Endometrial microvascular endothelial cells (primary cell): ENCODE measurements around the gene RAD23B. TPM values are rescaled to one million over a fixed set of nuclear protein-coding genes. Genes with fewer than 3 reads are reported as not detected.

Experiments
- in situ Hi-C: cut with HindIII; loops from 2 replicates; pipeline ENCODE4 v1.10.0; 2017; ENCODE audit warnings: low sequenced_read_pairs, low pct_unique_long_range_greater_than_20kb; ENCODE audit errors: inconsistent ontology term
- total RNA-seq: library from RNA; depleted of rRNA; stranded (reverse); fragments of >200 nt; gene quantifications from one replicate; pipeline ENCODE4 v1.2.3, GENCODE V29; 2015; ENCODE audit errors: inconsistent ontology term

Gene RAD23B
- total RNA-seq, 1 donor from 2014 or later, result 64.3 TPM

DNA sequence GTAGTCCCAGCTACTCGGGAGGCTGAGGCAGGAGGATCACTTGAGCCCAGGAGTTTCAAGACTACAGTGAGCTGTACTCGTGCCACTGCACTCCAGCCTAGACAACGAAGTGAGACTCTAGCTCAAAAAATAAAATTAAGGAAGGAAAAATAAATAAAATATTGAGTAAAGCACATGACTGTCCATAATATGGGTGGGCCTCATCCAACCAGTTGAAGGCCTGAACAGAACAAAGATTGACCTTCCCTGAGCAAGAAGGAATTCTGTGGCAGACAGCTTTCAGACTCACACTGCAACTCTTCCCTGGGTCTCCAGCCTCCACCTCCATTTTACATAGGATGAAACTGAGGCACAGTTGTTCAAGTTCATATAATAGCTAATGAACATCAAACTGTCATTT, 72.3 kb downstream of the RAD23B start:
- in situ Hi-C loops, result no loop called here

DNA sequence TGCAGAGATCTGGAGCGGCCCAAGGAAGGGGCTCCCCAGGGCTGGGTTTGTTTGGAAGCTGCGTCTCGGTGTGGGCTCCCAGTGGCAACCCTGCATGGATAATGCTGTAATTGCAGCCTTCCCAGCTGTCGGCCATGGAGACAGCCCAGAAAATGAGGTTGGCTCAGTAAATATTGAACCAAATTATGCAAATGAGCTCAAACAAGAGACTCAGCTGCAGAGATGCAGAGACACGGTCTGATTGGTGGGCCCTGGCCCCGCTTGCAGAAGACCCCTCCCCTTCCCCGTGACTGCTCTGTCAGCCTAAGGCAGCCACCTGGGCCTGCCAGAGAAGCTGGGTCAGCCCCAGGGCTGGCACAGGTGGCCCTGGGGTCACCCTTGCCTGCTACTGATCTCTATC, 75.9 kb downstream of the RAD23B start:
- in situ Hi-C loops, result no loop called here

DNA sequence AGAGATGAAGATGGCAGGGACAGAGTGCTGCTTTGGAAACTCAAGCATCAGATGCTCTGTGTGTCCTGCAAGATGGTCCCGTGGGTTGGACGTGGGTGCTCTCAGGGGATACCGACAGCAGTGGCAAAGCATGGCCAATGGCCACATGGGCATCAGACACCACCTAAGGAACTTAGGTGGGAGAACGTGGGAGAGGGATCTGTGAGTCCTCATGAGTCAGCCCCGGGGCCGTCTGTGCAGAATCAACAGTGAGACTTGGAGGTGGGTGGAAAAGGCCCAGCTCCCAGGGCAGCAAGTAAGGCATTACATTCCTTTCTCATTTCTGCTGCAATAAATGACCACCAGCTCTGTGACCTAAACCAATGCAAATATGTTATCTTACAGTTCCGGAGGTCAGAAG, 77.0 kb downstream of the RAD23B start:
- in situ Hi-C loops, result no loop called here

DNA sequence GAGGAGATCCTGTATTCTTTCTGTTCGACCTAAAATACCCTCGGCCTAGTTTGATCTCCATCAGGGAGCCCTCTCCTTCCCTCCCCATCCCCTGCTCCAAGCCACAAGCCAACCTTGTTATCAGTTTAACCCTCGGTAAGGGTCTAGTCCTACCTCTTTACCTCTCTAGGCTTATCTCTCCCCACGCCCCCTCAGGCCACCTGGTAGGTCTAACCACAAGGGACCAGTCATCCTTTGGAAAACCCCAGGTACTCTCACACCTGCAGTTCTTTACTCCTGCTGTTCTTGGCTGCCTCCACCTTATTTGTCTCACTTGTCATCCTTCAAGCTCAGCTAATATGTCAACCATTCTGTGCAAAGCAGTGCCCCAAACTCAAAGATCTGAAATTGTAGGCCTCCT, 78.7 kb downstream of the RAD23B start:
- in situ Hi-C loops, result no loop called here

DNA sequence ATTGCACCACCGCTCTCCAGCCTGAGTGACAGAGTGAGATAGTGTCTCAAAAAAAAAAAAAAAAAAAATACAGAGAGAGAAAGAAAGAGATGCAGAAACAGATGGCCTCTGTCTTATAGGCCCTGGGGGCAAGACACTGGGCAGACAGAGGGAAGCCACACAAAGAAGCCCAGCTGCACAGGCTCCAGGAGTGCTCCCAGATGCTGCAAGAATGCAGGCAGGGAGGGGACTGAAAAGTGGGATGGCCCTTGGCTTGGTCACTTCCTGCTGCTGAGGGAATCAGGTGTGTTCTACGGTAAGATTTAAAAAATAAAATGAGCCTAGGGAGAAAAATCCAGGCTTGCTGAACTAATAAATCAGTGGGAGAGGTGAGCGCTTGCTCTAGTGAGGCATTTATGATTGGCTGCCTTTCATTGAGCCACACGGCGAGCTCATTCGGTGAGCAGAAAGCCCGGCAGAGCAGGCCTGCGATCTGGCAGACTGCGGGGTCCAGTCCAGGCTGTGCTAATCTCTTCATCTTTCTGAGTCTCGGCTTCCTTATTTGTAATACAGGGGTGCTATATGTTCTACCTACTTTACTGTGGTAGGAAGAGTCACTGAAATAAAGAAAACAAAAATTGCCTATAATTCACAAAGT, 80.6 kb downstream of the RAD23B start:
- in situ Hi-C loops, result no loop called here

DNA sequence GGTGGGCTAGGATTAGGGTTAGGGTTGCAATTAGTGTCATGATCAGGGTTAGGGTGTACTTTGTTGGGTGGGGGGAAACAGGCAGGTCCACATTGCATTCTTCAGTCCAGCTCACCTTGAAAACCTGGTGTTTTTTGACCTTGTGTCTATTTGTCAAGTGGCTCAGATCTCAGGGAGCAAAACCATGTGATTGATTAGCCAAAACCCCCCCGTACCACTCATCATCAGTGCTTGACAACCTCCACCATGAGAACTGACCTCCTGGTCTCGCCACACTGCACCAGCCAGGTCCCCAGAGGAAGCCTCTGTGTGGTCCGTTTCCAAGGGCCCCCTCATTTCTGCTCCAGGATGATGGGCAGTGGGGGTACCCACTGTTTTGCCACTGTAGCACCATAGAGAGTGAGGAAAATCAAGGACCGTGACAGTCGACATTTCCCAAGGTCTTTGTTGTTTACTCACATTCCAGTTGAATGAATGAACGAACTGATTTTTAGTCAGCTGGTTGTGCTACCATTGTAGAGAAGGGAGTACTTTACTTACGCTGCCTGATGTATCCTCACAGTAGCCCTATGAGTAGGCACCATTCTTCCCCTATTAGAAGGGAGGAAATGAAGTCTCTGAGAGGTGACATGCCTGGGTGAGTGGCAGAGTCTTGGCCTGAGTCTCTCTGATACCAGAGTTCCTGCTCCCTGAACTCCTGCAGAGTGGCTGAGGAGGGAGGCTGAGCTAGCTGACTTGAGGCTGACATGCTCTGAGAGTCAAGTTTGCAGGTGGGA, 84.8 kb downstream of the RAD23B start:
- in situ Hi-C loops, result no loop called here

DNA sequence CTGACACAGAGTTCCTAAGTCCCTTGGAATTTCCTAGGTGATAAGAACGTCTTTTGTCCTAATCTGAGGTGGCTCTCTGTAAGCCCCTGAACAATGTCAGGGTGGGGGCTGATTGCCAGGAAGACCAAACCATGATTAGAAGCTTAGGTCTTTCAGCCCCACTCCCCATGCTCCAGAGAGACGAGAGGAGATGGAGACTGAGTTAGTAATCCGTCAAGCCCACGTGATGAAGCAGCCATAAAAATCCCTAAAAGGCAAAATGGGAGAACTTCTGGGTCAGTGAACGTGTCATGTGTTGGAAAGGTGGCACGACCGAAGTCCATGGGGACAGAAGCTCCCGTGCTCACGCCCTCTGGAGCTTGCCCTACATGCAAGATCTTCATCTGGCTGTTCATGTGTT, 85.6 kb downstream of the RAD23B start:
- in situ Hi-C loops, result no loop called here

DNA sequence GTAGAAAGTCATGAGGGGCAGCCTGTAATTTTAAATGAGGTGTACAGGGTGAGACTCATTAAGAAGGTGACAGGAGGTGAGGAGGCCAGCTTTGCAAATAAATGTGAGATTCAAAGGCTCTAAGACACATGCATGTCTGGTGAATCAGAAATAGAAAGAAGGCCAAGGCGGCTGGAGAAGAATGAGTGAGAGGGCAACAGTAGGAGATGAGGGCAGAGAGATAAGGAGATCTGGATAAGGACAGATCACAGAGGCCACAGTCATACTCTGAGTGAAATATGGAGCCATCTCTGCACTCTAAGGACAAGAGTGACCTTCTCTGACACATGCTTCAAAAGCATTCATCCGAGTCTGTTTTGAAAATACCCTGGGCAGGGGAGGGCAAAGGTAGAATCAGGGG, 90.7 kb downstream of the RAD23B start:
- in situ Hi-C loops, result no loop called here

DNA sequence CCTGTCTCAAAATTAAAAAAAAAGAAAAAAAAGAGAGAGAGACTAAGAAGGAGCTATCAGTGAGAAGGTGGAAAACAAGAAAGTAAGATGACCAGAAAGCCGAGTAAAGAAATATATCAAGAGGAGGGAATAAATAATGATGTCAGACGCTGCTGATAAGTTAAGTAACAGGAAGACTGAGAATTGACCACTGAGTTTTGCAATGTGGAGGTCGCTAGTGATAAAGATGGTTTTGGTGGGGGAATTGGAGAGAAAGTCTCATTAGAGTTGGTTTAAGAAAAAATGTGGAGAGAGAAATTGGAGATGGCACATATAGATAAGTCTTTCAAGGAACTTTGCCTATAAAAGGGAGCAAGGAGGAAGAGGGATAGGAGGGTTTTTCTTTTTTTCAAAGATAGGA, 91.9 kb downstream of the RAD23B start:
- in situ Hi-C loops, result no loop called here

DNA sequence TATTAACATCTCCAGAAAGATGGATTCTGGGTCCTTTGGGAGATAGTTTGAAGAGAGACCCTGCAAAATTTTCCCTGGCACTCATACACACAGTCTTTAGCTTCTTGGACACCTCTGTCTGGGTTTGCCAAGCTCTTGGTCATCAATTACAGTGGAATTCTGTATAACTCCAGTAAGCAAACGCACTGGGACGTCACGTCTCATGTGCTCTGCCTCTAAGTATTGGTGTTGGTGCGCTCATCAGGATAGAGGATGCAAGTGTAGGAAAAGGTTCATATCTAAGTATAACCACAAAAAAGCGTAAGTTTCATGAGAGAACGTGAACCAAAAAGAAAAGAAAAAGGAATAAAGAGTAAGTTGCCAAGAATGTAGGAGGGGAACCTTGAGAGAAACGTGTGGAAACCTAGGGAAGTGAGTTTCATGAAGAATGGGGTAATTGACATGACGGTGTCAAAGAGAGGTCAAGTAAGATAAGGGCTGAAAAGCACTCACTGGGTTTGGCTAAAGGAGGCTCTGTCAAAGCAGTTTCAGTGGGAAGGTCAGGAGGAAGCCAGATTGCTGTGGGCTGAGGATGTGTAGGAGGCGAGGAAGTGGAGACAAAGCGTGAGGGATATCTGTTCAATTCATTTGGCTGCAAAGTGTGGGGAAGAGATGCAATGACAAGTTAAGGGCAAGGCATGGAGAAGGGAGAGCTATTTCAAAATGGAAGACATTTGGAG, 92.7 kb downstream of the RAD23B start:
- in situ Hi-C loops, result no loop called here

DNA sequence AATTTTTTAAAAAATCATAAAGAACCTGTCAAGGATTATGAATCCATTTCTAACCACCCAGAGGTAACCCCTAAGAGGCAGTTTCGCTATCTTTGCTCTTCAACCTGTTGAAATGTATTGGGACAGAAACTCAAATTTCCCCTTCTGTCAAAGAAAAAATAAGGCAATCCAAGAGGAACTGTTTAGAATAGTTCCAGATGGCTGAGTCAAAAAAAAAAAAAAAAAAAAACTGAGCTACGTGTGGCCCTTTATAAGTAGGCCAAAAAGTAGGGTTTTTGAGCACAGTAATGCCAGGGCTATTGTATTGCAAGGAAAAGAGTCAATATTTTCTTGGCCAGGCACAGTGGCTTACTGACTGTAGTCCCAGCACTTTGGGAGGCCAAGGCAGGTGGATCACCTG, 94.9 kb downstream of the RAD23B start:
- in situ Hi-C loops, result no loop called here

Other genes starting within 250 kb of the RAD23B start
- gene KLF4, start 206.5 kb downstream of the RAD23B start, total RNA-seq, result 0.28 TPM